Omental fat pad (tissue), 4 donors: ENCODE measurements around the gene TEPSIN. TPM values are rescaled to one million over a fixed set of nuclear protein-coding genes. Genes with fewer than 3 reads are reported as not detected.
A peak's percentile ranks its signal among the peaks of the same experiment; 100 is the strongest.

Source experiments
- ATAC-seq: fragments of 150-250 bp; one replicate; pipeline ENCODE4 v1.9.1; 2016; ENCODE audit warnings: mild to moderate bottlenecking, moderate library complexity; ENCODE audit not compliant: low FRiP score
- DNase-seq: peaks from one replicate; pipeline ENCODE4 v3.0.0-alpha.2; 2019; ENCODE audit warnings: low spot score
- total RNA-seq, 4 donors: library from RNA; depleted of rRNA; stranded (reverse); fragments of >200 nt; gene quantifications; one replicate each; pipeline ENCODE4 v1.1.0, GENCODE V29; 2016
- TF ChIP-seq, protein P1 (sequence below), 3 donors: fragments of 450-650 bp; IDR thresholded peaks; one replicate each; pipeline ENCODE4 v1.5.1; 2016 to 2017; ENCODE audit warnings: antibody characterized with exemption in 3 of 3, mild to moderate bottlenecking in 3 of 3, moderate library complexity in 2 of 3

The TEPSIN gene
- total RNA-seq, 4 donors from 2014 or later, result 15.1 to 56.1 (median 33.2) TPM

DNA sequence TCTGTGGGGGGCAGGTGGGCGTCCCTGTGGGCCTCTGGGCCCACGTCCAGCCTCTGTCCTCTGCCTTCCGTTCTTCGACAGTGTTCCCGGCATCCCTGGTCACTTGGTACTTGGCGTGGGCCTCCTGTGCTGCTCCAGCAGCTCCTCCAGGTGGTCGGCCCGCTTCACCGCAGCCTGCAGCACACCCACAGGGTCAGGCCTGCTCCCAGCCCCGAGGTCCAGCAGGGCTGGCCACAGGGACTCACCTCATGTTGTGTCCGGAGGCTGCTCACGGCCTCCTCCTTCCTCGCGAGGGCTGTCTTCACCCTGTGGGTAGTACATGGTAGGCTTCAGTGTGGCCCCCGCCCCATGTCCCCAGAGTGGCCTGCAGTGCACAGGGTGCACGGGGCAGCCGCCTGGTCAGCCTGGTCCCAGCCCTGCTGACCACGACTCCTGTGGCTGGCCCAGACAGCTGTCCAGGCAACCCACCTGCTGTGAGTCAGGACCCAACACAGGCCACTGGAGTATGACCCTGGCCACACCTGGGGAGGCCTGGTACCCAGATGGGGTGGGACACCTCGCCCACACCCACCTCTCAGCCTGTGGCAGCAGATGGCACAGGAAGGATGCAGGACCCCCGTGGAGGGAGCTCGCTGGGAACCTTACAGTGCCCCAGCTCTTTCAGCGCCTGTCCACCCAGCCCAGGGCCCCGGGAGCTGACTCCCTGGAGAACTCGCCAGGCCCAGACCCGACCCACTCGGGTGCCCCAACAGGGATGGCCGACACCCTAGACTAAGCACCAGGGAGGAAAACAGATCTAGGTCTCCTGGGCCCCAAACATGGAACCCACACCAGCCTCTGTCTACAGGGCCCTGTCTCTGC lies 49.0 kb downstream of the TEPSIN start:
- peak; percentile 5 for ATAC-seq
- DNase-seq, result no peak
- TF ChIP-seq, protein P1, sequence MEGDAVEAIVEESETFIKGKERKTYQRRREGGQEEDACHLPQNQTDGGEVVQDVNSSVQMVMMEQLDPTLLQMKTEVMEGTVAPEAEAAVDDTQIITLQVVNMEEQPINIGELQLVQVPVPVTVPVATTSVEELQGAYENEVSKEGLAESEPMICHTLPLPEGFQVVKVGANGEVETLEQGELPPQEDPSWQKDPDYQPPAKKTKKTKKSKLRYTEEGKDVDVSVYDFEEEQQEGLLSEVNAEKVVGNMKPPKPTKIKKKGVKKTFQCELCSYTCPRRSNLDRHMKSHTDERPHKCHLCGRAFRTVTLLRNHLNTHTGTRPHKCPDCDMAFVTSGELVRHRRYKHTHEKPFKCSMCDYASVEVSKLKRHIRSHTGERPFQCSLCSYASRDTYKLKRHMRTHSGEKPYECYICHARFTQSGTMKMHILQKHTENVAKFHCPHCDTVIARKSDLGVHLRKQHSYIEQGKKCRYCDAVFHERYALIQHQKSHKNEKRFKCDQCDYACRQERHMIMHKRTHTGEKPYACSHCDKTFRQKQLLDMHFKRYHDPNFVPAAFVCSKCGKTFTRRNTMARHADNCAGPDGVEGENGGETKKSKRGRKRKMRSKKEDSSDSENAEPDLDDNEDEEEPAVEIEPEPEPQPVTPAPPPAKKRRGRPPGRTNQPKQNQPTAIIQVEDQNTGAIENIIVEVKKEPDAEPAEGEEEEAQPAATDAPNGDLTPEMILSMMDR (IDR thresholded peaks at IDR 0.05), result no peak

- no peak for DNase-seq
- TF ChIP-seq, protein P1 (IDR thresholded peaks at IDR 0.05), result no peak
- ATAC-seq, result no peak
These were observed 49.8 kb downstream of the TEPSIN start for GRCh38 chr17:81189016-81189415.

DNA sequence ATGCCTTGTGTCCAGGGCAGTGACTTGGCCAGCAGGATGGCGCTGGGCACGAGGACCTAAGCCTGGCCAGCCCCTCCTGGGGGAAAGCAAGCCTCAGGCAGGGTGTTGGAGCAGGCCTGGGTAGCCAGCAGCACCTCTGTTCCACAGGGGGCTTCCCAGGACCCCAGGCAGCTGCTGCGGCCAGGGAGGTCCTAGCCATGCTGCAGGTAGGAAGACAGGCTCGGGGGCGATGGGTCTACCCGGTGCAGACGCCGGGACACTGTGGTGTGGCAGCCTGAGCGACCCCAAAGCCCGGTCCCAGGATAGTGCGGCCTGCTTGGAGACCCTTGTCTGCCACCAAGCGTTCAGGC lies 50.4 kb downstream of the TEPSIN start:
- DNase-seq (no peak), ATAC-seq (no peak)
- TF ChIP-seq, protein P1 (IDR thresholded peaks at IDR 0.05), result no peak

- TF ChIP-seq, protein P1 (IDR thresholded peaks at IDR 0.05), result no peak
- no peak for ATAC-seq
These were observed 51.0 kb downstream of the TEPSIN start for GRCh38 chr17:81187586-81188490.

DNA sequence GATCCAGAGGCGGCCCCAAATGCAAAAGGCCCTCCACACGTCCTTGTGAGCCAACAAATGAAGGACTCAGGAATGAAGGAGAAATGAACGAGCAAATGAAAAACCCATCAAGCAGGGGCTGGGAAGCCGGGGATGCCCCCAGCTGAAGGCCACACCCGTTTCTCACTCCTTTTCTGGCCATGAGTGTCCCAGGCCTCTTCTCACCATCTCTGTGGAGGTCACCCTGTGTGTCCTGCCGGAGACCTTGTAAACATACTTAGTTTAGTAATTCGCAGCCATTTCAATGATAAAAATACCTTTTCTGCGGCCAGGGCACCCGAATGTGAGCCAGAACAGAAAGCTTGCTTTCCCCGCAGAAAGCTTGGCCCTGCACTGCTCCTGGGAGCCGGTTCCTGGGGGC lies 51.7 kb downstream of the TEPSIN start:
- no peak for DNase-seq
- TF ChIP-seq, protein P1 (IDR thresholded peaks at IDR 0.05), result no peak
- ATAC-seq, result no peak

More at GRCh38 chr17:81187586-81188490, 51.0 kb downstream of the TEPSIN start:
- no peak for DNase-seq

DNA sequence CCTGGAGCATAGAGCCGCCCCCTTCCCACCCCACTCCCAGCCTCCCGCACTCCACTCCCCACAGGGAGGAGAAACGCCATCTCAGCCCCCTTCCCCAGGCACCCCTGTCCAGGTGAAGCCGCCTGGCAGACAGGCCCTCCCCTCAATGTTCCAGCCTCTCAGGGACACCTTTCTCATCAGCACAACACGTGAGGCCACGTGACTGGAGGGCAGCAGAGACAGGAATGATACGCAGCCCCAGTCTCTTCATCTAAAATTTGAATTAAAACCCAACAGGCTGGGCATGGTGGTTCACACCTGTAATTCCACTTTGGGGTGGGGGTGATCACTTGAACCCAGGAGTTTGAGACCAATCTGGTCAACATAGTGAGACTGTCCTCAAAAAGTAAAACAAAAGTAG lies 52.7 kb downstream of the TEPSIN start:
- DNase-seq (no peak), ATAC-seq (no peak)
- TF ChIP-seq, protein P1 (IDR thresholded peaks at IDR 0.05), result no peak
